IPS-11a (cell line): ENCODE data around the gene PDE1C.

Source experiments
- H3K4me3 ChIP-seq: one replicate; pipeline ENCODE4 v1.5.1; 2013; ENCODE audit warnings: low read depth, low read length, control low read depth

The PDE1C gene

DNA sequence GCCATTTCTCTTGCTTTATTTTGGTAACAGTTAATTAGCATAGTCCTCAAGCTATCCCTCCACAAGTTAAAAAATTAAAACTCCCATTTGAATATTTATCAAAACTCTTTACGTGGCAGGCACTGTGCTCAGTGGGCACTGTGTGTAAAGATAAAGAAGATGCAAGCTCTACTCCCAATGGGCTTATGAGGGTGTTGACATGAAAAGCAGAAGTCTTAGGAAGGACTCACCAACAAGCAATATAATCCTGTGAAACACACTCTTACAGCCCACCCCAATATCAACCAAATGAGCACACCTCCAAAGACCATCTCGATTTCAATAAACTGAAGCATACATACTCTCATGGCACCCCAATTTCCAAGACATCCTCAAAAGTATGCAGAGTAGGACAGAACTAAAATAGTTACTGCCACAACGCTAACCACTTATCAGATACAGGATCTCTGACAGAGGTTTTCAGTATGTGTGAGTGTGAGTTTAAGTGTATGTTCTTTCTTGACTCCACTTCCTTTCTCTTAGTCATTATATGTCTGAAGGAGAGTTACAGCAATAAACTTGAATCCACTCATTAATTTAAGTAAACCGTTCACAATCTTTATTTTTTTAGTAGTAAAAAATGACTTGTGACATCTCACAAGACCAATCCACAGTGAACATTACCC is 120.0 kb downstream of the PDE1C start:
- no peak overlapping the region for H3K4me3 ChIP-seq

DNA sequence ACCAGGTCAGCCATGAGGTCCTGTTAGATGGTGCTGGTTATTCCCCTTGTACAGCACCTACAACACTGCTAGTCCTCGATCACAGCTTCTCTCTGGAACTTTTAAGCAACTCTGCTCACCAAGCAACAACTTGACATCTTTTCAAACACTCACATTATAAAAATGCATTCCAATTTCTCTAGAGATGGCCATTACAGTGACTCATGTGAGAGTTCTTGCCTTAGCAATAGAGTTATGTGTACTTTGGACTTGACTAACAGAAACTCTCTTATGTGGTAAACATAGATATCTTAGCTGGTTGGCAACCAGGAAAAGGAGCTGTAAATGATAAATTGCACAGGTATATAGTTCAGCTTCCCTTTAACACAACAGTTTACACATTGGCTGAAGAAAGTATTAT is 122.2 kb downstream of the PDE1C start:
- no peak overlapping the region for H3K4me3 ChIP-seq

- no peak overlapping the region for H3K4me3 ChIP-seq
Measured at GRCh38 chr7:31940167-31940566, 130.0 kb downstream of the PDE1C start.

DNA sequence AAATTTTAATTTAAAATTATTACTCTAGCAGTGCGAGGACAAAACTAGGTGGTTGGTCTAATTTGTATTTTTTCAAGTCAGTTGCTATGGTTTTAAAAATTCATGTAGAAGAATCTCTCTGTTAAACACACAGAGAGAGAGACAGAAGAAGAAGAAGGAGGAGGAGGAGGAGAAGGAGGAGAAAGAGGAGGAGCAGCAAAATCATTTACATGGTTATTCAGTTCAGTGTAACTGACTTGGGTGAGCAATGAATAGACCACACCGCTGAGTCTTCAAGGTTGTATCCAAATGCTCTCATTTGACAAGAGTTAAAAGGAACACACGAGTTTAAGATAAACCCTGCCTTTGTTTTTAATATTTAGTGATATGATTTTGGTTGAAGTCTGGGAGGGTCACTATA is 131.1 kb downstream of the PDE1C start:
- H3K4me3 ChIP-seq: no peak overlapping the region

DNA sequence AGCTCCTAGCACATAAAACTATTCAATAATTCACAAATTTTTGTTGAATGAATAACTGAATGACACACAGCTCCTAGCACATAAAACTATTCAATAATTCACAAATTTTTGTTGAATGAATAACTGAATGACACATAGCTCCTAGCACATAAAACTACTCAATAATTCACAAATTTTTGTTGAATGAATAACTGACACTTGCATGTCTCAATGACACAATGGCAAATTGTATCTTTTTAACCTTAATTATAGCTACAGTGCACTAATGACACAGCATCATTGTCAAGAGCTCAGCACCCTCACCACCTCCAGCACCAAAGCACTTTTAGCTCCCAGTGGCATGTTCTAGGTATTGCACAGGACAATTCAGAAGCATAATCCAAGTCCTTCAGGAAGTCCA is 131.6 kb downstream of the PDE1C start:
- no peak overlapping the region for H3K4me3 ChIP-seq

DNA sequence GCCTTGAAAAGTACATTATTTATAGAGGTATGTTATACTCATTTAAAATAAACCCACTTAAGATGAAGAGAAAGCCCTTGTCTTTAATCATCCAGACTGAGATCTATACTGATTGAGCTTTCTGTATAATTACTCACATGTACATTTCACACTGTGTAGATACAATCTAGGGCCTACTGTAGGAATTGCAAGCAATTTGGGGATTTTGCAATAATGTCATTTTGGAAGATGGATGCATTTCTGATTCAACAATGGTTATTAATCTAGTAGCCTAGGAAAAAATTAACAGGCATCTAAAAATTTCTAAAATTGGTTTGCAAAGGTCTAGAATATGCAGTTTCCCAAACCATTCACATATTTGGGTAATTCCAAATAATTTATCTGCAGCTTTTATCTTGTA is 132.2 kb downstream of the PDE1C start:
- H3K4me3 ChIP-seq: no peak overlapping the region

DNA sequence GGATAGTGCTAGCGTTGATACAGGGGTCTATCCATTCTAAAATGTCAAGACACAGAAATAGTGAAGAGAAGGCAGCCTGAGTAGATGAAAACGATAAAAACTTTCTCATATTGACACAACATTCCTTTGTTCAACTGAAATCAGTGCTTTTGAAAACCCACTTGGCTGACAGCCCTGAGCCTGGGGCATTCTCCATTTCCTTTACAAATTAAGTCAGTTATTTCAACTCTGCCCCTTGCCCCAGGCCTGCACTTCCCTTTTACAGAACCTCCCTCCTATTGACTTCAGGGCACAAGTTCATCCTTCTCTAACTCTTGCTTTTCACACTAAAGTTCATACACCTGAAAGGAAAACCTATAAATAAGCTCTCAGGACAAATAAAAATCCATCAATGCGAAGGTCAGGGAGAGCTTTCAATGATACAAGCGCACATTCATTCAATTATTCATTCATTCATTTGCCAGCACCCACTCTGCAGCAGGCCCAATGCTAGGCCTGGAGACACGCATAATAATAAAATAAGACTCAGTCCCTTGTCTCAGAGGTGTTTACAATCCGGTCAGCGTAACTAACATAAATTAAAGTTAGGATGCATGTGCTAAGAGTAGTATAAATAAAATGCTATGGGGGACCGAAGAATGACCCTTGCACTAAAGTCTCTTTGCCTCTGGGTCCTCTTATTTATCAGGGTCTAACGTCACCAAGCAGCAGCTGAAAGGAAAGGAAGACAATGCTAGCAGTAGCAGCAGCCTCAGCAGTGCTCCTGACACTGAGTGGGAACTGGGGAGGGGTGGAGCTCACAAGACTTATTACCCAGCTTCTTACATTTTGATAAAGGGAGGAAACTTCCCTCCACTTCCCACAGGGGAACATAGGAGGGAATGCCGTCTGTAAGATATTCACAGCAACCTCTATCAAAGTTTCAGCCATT is 134.8 kb downstream of the PDE1C start:
- no peak overlapping the region for H3K4me3 ChIP-seq

GRCh38 chr7:31934551-31934950 is 135.7 kb downstream of the PDE1C start:
- no peak overlapping the region for H3K4me3 ChIP-seq

DNA sequence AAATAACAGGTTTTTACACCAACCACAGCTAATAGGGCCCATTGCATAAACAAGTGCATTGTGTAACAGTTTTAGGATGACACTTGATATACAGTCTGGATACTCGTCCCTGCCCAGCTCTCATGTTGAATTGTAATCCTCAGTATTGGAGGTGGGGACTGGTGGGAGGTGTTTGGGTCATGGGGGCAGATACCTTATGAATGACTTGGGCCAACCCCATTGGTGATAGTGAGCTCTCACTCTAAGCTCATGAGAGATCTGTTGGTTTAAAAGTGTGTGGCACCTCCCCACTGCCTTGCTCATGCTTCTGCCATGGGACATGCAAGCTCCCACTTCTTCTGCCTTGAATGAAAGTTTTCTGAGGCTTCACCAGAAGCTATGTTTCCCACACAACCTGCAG is 136.7 kb downstream of the PDE1C start:
- no peak overlapping the region for H3K4me3 ChIP-seq

DNA sequence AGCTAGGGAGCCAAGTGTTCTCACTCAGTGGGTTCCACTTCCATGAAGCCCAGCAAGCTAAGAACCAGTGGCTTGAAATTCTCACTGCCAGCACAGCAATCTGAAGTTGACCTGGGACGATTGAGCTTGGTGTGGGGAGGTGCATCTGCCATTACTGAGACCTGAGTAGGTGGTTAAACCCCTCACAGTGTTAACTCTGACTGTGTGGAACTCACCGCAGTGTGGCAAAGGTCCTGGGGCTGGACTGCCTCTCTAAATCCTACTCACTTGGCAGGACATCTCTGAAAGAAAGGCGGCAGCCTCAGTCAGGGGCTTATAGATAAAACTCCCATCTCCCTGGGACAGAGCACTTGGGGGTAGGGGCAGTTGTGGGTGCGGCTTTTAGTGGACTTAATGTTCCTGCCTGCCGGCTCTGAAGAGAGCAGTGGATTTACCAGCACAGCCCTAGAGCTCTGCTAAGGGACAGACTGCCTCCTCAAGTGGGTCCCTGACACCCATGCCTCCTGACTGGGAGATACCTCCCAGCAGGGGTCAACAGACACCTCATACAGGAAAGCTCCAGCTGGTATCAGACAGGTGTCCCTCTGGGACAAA is 143.1 kb downstream of the PDE1C start:
- H3K4me3 ChIP-seq: no peak overlapping the region

DNA sequence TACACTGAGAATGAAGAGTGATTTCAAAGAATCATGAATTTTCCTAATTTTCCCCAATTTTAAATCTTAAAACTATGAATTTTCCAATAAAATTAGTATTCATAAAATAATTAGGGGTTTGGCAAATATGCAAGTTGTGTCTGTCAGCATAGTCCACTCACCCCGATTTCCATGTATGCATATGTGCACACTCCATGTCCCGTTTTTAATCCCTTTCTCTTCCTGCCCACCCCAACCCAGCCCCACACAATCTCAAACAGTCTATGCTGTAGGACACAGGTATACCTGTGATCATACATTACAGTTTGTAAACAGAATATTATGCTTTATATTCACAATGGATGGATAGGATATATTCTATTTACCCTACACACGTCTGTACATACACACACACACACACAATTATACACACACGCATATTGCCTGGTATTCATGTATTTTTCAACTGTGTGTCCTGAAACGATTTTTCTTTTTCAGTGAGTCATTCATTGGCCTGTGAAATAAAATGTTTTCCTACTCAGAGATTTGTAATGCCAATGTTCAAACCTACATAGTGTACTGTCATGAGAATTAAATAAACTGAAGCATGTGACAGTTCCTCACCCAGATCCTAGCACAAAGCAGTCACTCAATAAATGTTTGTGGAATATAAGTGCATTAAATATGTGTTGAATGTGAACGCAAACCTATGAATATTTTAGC is 144.3 kb downstream of the PDE1C start:
- no peak overlapping the region for H3K4me3 ChIP-seq

DNA sequence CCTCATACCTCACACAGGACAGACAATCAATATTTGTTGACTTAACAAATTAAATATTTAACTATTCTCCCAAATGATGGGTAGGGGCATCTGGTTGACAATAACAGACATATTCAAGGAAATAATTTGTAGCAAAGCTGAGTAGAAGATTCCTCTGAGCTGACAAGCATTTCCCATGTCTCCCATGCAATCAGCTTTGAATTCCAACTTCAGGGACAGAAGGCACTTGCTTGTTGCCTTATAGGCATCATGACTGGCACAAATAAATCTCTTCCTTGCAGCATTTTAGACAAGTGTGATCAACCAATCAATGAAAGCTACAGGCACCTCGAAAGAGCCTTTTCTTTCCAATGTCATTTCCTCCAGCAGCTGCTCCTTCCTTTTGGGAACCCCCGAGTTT is 146.0 kb downstream of the PDE1C start:
- H3K4me3 ChIP-seq: no peak overlapping the region

- no peak overlapping the region for H3K4me3 ChIP-seq
Measured at GRCh38 chr7:31922848-31923247, 147.4 kb downstream of the PDE1C start.

DNA sequence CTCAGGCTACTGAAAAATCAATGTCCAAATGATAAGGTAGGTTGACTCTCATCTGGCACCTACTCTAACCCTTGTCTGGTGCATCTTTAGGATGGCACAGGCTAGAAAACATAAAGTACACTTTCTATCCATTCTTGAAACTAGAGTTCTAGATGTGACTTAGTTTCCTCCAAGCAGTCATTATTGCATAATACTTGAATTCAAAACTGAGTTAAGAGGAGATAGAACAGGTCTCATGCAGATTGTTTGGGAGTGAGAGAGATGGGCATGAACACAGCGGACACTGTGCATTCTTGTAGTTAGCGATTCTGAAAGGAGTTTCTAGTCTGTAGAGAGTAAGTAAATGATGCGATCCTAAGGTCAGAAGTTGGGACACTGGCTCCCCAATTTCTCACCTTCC is 149.2 kb downstream of the PDE1C start:
- H3K4me3 ChIP-seq: no peak overlapping the region

DNA sequence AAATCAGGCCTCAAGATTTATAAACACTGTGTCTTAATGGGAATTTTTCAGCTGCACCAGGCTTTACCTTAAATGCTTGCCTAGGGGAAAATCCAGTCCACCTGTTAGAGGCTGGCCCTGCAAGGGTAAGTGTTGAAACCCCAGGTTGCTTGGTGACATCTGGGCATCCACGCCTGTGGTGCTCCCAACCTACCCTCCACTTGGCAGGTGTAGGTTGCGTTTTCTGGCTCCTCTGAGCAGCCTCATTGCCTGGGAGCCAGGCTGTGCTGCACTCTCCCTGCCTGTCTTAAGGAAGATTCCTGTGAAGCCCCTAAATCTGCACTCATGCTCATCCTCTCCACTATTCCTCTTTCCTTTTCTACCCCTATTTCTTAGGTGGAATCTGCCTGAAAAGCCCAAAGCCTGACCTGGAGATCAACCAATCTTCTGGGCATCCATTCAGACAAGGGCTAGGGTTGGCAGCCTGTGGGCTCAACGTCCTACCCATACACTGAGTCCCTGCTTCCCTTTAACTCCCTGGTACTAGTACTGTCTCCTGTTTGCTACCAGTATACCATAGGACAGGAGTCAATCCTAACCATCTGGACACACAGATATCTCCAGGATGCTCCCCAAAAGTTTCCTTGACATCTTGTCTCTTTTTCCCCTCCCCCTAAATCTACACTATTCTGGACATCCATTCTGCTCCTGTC is 150.4 kb downstream of the PDE1C start:
- H3K4me3 ChIP-seq: no peak overlapping the region

GRCh38 chr7:31918706-31919393 is 151.4 kb downstream of the PDE1C start:
- H3K4me3 ChIP-seq: no peak overlapping the region

DNA sequence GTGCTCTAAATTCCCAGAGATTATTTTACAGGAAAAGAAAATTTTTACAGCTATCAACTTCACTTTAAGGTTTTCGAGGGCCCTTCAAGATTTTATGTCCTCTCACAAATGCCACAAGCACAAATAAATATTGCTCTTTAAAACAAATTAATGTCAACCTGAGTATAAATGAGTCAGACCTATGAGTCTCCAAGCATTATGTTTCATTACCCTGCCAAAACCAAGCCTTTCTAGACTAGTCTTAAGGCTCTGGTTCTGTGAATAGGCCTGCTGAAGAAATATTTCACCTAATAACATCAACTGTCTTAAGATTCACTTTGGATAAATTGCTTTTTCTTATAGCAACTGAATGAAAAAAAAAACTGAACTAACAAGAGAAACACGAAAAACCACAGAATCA is 153.0 kb downstream of the PDE1C start:
- no peak overlapping the region for H3K4me3 ChIP-seq

GRCh38 chr7:31910191-31910590 is 160.0 kb downstream of the PDE1C start:
- no peak overlapping the region for H3K4me3 ChIP-seq

- H3K4me3 ChIP-seq: no peak overlapping the region
Measured at GRCh38 chr7:31906479-31907171, 163.6 kb downstream of the PDE1C start.

DNA sequence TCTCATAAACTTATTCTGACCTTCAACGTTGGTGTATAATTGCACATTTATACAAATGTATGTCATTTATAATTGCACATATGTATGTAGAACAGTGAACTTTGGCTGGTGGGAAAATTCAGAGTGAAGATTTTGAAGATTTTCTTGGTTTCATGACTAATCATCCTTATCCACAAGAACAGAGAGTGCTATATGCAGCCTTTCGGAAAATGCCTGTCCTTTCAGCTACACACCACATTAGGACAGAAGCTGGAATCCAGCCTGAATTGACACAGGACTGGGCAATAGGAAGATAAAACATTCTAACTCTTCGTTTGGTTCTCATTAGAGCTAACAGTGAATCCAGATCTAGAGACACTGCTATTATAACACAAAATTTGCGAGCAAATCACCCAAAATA is 166.2 kb downstream of the PDE1C start:
- no peak overlapping the region for H3K4me3 ChIP-seq
